IPS-18a (cell line): Measurements from ENCODE around the gene KLHL21.
"Not testable (repeated sequence)": the region's sequence is repeated elsewhere in the genome, so short reads cannot be mapped to it uniquely, and the experiment has no call there.

Experiments
- H3K27ac ChIP-seq: one replicate; pipeline ENCODE4 v1.5.1; 2013; ENCODE audit warnings: low read length
- H3K27me3 ChIP-seq: one replicate; pipeline ENCODE4 v1.6.1; 2013; ENCODE audit warnings: mild to moderate bottlenecking, low read length; ENCODE audit not compliant: control insufficient read depth, insufficient read depth
- H3K36me3 ChIP-seq: one replicate; pipeline ENCODE4 v1.6.1; 2013; ENCODE audit warnings: low read depth, low read length; ENCODE audit not compliant: control insufficient read depth
- H3K4me1 ChIP-seq: one replicate; pipeline ENCODE4 v1.6.1; 2013; ENCODE audit warnings: low read depth, low read length; ENCODE audit not compliant: control insufficient read depth
- H3K4me3 ChIP-seq: one replicate; pipeline ENCODE4 v1.5.1; 2013; ENCODE audit warnings: low read length
- H3K9ac ChIP-seq: one replicate; pipeline ENCODE4 v1.6.1; 2013; ENCODE audit warnings: mild to moderate bottlenecking, low read length, moderate library complexity
- H3K9me3 ChIP-seq: one replicate; pipeline ENCODE4 v1.6.1; 2013; ENCODE audit warnings: low read depth, low read length; ENCODE audit not compliant: control insufficient read depth

The KLHL21 gene

DNA sequence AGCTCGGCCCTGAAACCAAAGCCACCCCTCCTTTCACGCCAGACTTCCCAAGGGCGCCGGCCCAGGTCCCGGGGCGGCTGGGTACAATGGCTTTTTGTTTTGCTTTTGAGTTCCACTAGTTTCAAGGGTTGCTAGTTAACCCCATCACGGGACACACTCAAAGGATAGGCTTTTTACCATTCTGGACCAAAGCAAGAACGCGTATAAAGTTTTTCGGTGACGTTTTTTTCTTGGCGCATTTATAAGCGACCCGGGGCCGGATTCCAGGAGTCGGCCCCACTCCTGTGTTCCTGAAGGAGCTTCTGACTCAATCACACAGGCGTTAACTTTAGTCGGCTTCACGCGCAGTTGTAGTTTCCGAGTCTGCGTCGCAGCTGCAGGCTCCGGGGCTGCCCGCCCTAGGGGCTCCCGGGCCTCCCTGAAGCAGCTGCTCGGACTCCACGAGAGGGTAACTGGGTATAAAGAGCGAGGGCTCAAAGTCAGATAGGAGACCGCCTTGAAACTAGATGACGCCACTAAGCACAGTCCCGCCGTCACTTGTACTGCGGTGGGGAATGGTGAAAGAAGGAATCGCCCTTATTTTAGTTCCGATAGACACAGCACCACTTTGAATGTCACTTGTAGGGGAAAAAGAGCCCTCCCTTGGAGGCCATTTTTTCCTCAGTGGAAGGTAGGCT lies 707 bp upstream of the KLHL21 start:
- no peaks in the 10 kb centered on the region for H3K36me3 ChIP-seq
- H3K4me1 ChIP-seq, result peaks cover 19% of the 10 kb centered on the region
- H3K4me3 ChIP-seq, result peak overlapping the region; percentile 90
- peak overlapping the region; percentile 79 for H3K27ac ChIP-seq
- H3K9ac ChIP-seq, result peak overlapping the region; percentile 77
- H3K9me3 ChIP-seq, result no peaks in the 10 kb centered on the region
- H3K27me3 ChIP-seq, result peaks cover 11% of the 10 kb centered on the region

DNA sequence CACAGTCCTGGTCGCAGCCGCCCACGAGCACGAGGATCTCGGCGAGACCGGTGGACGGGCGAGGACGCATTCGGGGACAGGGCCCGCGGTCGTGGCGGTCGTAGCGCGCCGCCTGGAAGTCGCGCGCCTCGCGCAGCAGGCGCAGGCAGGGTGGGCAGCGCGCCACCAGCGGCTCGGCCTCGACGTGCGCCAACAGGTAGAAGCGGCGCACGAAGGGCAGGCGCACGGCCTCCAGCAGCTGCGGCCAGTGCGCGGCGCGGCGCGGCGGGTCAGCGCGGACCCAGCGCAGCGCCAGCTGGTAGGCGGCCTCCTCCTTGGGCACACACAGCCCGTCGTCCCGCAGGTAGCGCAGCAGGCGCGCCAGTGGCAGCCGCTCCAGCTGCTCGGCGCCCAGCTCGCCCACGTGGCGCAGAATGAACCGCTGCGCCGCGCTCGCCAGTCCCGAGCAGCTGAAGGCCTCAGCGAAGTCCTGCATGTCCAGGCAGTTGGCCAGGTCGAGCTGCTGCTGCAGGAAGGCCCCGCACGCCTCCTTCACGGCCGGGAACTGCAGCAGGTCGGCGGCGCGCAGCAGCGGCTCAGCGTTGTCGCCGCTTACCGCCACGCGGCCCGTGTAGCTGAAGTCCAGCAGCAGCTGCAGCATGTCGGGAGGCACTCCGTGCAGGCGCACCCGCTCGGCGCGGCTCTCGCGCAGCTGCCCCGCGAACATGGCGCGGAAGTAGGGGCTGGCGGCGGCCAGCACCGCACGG lies 573 bp downstream of the KLHL21 start:
- Histone ChIP-seq H3K9me3 (no peaks in the 10 kb centered on the region), H3K9ac (peak overlapping the region; percentile 75), H3K4me3 (peak overlapping the region; percentile 90), H3K36me3 (peaks cover 11% of the 10 kb centered on the region), H3K4me1 (peaks cover 19% of the 10 kb centered on the region), H3K27me3 (peaks cover 11% of the 10 kb centered on the region), H3K27ac (no peak overlapping the region)

DNA sequence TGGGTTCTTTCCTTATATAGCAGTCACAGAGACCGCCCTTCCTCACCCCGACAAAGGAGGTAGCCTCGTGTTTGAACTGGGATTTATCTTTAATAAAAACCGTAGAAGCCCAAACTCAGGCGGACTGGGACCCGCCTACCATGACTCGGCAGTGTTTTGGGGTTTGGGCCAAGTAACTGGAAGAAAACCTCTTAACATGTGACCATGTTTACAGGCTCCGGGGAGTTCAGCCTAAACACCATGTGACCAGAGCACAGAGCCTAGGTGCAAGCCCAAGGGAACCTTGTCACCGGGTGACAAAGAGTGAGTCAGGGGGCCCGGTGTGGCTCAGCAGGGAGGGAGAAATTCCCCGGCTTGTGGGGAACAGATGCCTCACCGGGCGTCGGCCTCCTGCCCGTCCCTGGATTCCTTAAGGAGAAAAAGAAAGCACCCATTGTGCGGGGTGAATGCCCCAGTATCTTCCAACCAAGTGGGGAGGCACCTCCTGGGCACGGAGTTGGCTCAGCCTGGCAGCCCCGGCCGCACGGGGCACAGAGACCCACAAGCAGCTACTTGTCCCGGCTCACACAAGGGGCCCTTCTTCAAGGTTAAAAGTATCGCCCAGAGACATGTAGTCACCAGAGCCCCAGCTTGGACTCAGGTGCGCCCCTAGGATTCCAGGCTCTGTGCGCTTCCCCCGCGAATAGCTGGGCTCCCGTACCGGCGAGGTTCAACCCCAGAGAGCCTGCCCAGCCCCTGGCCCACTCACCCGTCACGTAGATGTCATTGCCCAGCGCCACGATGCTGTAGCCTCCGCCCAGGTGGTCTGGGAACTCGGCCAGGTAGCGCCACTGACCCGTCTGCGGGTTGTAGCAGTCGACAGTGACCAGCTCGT lies 1.4 kb downstream of the KLHL21 start:
- H3K27ac ChIP-seq, result peak overlapping the region; percentile 21
- peaks cover 11% of the 10 kb centered on the region for H3K27me3 ChIP-seq
- H3K4me3 ChIP-seq, result peak overlapping the region; percentile 90
- peaks cover 20% of the 10 kb centered on the region for H3K36me3 ChIP-seq
- peaks cover 19% of the 10 kb centered on the region for H3K4me1 ChIP-seq
- peak overlapping the region; percentile 75 for H3K9ac ChIP-seq
- H3K9me3 ChIP-seq, result no peaks in the 10 kb centered on the region

DNA sequence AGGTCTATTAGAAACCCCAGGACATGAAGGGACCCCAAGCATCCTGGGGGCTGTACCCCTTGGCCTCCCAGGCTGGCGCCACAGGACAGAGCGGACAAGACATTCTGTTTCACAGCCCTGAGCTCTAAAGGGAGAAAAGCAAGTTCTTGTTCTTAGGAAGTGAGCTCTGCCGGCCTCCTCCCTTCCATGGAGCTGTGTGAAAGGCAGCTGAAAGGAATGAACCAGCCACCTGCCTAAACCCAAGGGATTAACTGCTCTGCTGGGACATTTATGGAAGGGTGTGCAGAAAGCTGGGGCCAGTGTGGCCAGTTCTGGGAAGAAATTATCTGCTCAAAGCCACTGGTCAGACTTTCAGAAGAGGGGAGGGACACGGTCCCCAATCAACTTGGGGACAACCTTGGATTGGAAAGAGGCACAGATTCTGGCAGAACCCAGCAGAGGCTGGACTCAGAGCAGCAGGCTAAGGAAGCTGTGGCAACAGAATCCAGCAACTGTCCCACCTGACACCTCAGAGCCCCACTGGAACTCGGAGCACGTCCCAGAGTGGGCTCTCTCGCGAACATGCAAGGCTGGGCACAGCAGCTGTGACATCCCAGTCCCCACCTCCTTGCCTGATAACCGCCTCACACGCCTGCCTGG lies 2.1 kb downstream of the KLHL21 start:
- H3K9ac ChIP-seq, result peak overlapping the region; percentile 75
- H3K4me3 ChIP-seq, result peak overlapping the region; percentile 90
- peaks cover 25% of the 10 kb centered on the region for H3K36me3 ChIP-seq
- H3K4me1 ChIP-seq, result peaks cover 19% of the 10 kb centered on the region
- peaks cover 11% of the 10 kb centered on the region for H3K27me3 ChIP-seq
- H3K27ac ChIP-seq, result peak overlapping the region; percentile 21
- no peaks in the 10 kb centered on the region for H3K9me3 ChIP-seq

DNA sequence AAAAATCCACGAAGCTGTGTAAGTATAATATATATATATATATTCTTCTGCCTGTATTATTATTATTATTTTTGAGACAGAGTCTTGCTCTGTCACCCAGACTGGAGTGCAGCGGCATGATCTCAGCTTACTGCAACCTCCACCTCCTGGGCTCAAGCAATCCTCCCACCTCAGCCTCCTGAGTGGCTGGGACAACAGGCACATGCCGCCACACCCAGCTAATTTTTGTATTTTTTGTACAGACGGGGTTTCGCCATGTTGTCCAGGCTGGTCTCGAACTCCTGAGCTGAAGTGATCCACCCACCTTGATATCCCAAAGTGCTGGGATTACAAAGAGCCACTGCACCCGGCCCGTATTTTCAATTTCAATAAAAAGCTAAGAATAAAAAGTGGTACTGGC lies 2.7 kb downstream of the KLHL21 start:
- H3K9me3 ChIP-seq, H3K27ac ChIP-seq, H3K9ac ChIP-seq: not testable (repeated sequence)
- Histone ChIP-seq H3K36me3 (peaks cover 31% of the 10 kb centered on the region), H3K4me1 (peaks cover 19% of the 10 kb centered on the region), H3K27me3 (peaks cover 11% of the 10 kb centered on the region), H3K4me3 (peak overlapping the region; percentile 90)

DNA sequence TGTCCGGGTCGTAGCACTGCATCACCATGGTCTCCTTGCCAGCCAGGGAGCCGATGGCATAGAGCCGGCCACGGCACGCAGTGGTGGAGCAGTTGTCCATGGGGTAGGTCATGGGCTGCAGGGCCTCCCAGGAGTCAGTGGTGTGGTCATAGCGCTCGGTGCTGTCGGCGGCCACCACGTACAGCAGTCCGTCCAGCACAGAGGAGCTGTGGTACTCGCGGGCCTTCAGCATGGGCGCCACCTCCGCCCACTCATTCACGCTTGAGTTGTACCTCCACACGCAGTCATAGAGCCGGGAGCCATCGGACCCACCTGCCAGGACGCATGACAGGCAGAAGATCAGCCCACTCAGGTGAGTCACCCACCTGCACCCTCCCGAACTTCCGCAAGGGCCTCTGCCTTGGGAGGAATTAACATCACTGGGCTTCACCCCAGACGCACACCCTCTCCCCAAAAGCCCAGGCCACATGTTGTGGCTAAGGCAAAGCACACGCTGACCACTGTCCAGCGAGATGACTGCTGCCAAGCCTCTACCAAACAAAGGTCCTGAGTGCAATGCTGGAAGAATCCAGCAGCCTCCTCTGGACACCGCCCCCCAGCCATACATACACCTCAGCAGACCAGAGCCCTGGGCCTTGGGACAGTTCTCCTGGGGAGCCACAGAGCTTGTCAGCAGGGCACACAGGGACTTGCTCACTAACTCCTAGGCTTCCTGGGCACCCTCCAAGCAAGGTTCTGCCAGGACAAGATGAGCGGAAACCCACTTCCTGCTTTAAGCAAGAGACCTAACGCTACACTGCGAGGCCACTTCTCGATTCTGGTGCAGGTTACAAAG lies 3.3 kb downstream of the KLHL21 start:
- no peak overlapping the region for H3K4me3 ChIP-seq
- H3K9me3 ChIP-seq, result no peaks in the 10 kb centered on the region
- H3K36me3 ChIP-seq, result peaks cover 34% of the 10 kb centered on the region
- H3K9ac ChIP-seq, result no peak overlapping the region
- peaks cover 11% of the 10 kb centered on the region for H3K27me3 ChIP-seq
- no peak overlapping the region for H3K27ac ChIP-seq
- peaks cover 17% of the 10 kb centered on the region for H3K4me1 ChIP-seq

DNA sequence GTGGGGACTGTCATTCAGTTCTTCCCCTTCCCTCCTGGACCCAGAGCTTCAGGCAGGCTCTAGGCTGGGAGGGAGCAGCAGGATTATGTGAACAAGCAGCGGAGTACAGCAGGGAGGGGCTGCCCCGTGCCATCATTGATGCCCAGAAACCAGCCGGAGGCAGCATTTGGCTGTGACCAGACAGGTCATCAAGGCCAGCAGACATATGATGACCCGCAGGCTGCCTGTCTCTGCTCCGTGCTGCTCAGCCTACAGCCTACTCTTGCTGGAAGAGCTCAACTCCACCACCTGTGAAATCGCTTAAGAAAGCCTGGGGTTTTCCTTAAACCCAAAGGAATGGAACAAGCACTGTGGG lies 4.9 kb downstream of the KLHL21 start:
- Histone ChIP-seq H3K36me3 (peaks cover 43% of the 10 kb centered on the region), H3K4me1 (peaks cover 8% of the 10 kb centered on the region), H3K9me3 (no peaks in the 10 kb centered on the region), H3K9ac (no peak overlapping the region), H3K27me3 (peaks cover 11% of the 10 kb centered on the region), H3K4me3 (no peak overlapping the region), H3K27ac (no peak overlapping the region)

DNA sequence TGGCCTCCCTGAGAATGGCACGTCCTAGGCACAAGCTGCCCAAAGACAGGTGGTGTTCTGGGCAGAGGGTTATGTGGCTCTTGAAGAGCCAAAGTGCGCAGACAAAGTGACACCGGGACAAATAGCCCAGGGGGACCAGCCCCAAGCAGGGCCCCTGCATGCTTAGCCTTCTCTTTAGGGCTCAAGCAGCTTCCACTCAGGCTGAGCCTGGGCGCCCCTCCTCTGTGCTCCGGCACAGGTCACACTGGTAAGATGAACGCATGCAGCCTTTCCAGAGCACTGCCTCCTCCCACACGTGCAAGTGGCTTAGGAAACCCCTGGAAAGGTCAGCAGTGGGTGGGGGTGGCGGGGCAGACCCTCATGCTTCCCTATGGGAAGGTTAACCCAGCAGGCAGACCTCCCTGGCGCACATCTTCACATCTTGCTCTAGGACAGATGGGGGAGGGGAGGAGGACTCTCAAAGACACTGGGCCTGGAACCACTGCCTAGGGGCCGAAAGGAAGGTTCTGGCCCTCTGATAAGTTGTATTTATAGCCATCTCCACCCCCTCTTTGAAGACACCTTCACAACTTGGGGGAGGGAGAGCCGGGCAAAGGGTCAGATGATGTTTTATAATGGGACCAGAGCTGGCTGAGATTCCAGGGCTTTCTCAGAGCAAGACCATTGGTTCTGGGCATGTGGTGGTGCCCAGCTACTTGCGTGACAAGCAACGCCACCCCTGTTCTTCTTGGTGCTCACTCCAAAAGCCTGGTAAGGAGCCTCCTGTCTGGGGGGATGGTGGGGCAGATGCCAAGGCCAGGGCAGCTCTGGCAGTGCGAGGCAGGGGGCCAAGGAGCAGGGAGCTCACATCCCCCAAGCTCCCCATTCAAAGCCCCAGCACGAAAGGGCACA lies 5.5 kb downstream of the KLHL21 start:
- Histone ChIP-seq H3K4me1 (peaks cover 8% of the 10 kb centered on the region), H3K36me3 (peaks cover 47% of the 10 kb centered on the region), H3K27ac (no peak overlapping the region), H3K27me3 (peaks cover 11% of the 10 kb centered on the region), H3K9me3 (no peaks in the 10 kb centered on the region), H3K4me3 (no peak overlapping the region), H3K9ac (no peak overlapping the region)

DNA sequence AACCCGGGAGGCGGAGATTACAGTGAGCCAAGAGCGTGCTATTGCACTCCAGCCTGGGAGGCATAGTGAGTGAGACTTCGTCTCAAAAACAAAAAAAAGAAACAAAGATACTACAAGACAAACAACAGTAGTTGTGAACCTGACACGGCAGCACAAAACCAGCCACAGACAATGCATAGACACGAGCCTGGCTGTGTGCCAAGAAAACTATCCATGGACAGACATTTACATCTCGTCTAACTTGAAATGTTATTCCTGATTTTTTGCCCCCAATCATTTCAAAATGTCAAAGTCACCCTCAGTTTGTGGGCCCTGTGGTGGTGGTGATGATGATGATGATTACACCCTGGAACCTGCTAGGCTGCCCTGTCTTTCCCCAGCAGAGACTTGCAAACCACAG lies 6.3 kb downstream of the KLHL21 start:
- H3K4me3 ChIP-seq, result no peak overlapping the region
- no peak overlapping the region for H3K9ac ChIP-seq
- H3K9me3 ChIP-seq, result no peaks in the 10 kb centered on the region
- peaks cover 51% of the 10 kb centered on the region for H3K36me3 ChIP-seq
- H3K4me1 ChIP-seq, result peaks cover 8% of the 10 kb centered on the region
- H3K27ac ChIP-seq, result no peak overlapping the region
- peaks cover 6% of the 10 kb centered on the region for H3K27me3 ChIP-seq
